Heart left ventricle (tissue), 13 donors: ENCODE results near the gene CHTF18.

Source experiments
- CTCF ChIP-seq, 12 donors: fragments of 200-600 bp; sonication (generic) in 4 of 12; IDR thresholded peaks; one replicate each; pipeline versions ENCODE4 v1.5.0 to v1.8.0; 2018 to 2022; ENCODE audit warnings: antibody characterized with exemption in 12 of 12, mild to moderate bottlenecking in 5 of 12
- POLR2A ChIP-seq, 2 donors: fragments of 450-650 bp; IDR thresholded peaks; one replicate each; pipeline ENCODE4 v1.6.1; 2017; ENCODE audit warnings: antibody characterized with exemption in 2 of 2, mild to moderate bottlenecking in 2 of 2, moderate library complexity in 2 of 2
- donor health status: ischemic (EF 13 %, LVEDD 7.1; RV severe dilation, severe dysfunction).
- donor health status: DM: no; HTN: yes; CAD: no.
- donor health status: DM: no; HTN: no; CAD: no.
- donor health status: ischemic (EF 25% LVEDD 6.9; RV normal size, moderate dysfunction).
- donor health status: ischemic (EF 25% LVEDD 5.7; RV mildly dilated, moderate dysfunction).
- donor health status: ischemic (EF 35%, LVEDD 5.7; RV mildly dilated, moderate dysfunction).
- donor health status: nonischemic (EF 11% LVEDD 7.7; RV severe dilation, severe dysfunction).
- donor health status: DM: yes; HTN: yes; CAD: no.
- donor health status: PGD.
- donor health status: ischemic (EF 29% LVEDD 5.4; RV normal size, mild dysfunction).
- donor health status: nonischemic (EF 23%, LVEDD 6.1; RV moderate dilation, normal function).

DNA sequence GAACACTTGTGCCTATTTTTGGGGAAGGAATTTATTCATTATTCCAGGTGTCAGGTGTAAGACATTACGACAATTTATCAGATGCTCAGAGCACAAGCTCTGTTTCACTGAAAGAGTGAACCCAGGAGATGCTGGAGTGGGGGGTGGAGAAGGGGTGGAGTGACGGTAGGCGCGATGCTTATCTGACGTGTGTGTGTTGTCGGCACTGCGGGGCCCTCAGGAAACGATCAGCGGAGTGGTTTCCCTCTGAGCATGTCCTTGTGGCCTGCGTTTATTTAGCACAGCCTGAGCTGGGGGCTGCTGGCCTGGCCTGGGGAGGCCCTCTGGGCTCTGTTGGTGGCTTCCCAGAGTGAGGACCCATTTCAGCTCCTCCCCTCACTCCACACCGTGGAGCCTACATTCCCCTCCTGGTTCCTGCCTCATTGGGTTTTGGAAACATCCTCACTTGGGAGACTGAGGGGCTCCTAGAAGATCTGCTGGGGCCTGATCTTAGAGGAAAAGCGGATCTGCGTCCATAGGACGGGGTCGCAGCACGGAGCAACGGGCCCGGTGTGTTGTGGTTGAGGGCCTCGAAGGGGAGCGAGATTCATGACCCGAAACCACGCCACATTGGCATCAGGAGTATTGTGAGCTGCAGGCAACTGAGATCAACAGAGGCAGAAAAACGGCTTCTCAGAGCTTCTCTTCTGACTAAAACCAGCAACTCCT lies 31.1 kb downstream of the CHTF18 start:
- TF ChIP-seq CTCF (IDR thresholded peaks at IDR 0.05) (no peak), POLR2A (IDR thresholded peaks at IDR 0.05) (no peak)
